ENCODE data around the gene NGFR. TPM values are rescaled to one million over a fixed set of nuclear protein-coding genes. Genes with fewer than 3 reads are reported as not detected.
A peak's percentile ranks its signal among the peaks of the same experiment; 100 is the strongest.

Gene NGFR
- total RNA-seq, 1 experiment from 2014 or later: 60.6 TPM

GRCh38 chr17:49515196-49515770 is 20.2 kb downstream of the NGFR start:
- POLR2A ChIA-PET (ENCODE audit: low non-redundant PET): no interaction called here
- no TSS peak for BruUV-seq (replicated peaks)
- Histone ChIP-seq H3K27me3 (replicated peaks; ENCODE audit: insufficient read depth, low read depth, low read length, poor library complexity) (no peaks in the 10 kb centered on the region), H3K9me3 (ENCODE audit: low read depth, low read length, poor library complexity, severe bottlenecking) (no peaks in the 10 kb centered on the region), H3K27ac (ENCODE audit: low read depth, low read length, poor library complexity, severe bottlenecking) (peak overlapping the region; percentile 31), H3K36me3 (ENCODE audit: insufficient read depth, low read length, poor library complexity, severe bottlenecking) (peaks cover 3% of the 10 kb centered on the region), H3K4me3 (ENCODE audit: low read depth, low read length, poor library complexity, severe bottlenecking) (no peak overlapping the region), H3K4me1 (ENCODE audit: insufficient read depth, low read length, poor library complexity, severe bottlenecking) (no peaks in the 10 kb centered on the region)
- TF ChIP-seq EZH2 (IDR thresholded peaks at IDR 0.05; ENCODE audit: borderline replicate concordance, low read depth, low read length, poor library complexity, severe bottlenecking) (no peak), CTCF (conservative IDR thresholded peaks at IDR 0.05; ENCODE audit: low read depth, low read length) (no peak)
- intact Hi-C loops (cut with micrococcal nuclease; ENCODE audit: unreplicated experiment): no loop called here
- CTCF ChIA-PET: no interaction called here
- DNase-seq (ENCODE audit: low spot score): no peak

GRCh38 chr17:49516180-49516579 is 21.1 kb downstream of the NGFR start:
- no TSS peak for BruUV-seq (replicated peaks)
- CTCF ChIA-PET: no interaction called here
- POLR2A ChIA-PET (ENCODE audit: low non-redundant PET): no interaction called here
- Histone ChIP-seq H3K4me3 (ENCODE audit: low read depth, low read length, poor library complexity, severe bottlenecking) (no peak overlapping the region), H3K36me3 (ENCODE audit: insufficient read depth, low read length, poor library complexity, severe bottlenecking) (no peaks in the 10 kb centered on the region), H3K4me1 (ENCODE audit: insufficient read depth, low read length, poor library complexity, severe bottlenecking) (no peaks in the 10 kb centered on the region), H3K9me3 (ENCODE audit: low read depth, low read length, poor library complexity, severe bottlenecking) (no peaks in the 10 kb centered on the region), H3K27ac (ENCODE audit: low read depth, low read length, poor library complexity, severe bottlenecking) (no peak overlapping the region), H3K27me3 (replicated peaks; ENCODE audit: insufficient read depth, low read depth, low read length, poor library complexity) (no peaks in the 10 kb centered on the region)
- intact Hi-C loops (cut with micrococcal nuclease; ENCODE audit: unreplicated experiment): no loop called here
- no peak for TF ChIP-seq EZH2 (IDR thresholded peaks at IDR 0.05; ENCODE audit: borderline replicate concordance, low read depth, low read length, poor library complexity, severe bottlenecking)
- no peak for TF ChIP-seq CTCF (conservative IDR thresholded peaks at IDR 0.05; ENCODE audit: low read depth, low read length)
- DNase-seq (ENCODE audit: low spot score): no peak

GRCh38 chr17:49518346-49519078 is 23.4 kb downstream of the NGFR start:
- CTCF ChIA-PET: no interaction called here

More at GRCh38 chr17:49518346-49519078, 23.4 kb downstream of the NGFR start:
- no peaks in the 10 kb centered on the region for H3K9me3 ChIP-seq (ENCODE audit: low read depth, low read length, poor library complexity, severe bottlenecking)
- H3K36me3 ChIP-seq (ENCODE audit: insufficient read depth, low read length, poor library complexity, severe bottlenecking): no peaks in the 10 kb centered on the region
- no peaks in the 10 kb centered on the region for H3K27me3 ChIP-seq (replicated peaks; ENCODE audit: insufficient read depth, low read depth, low read length, poor library complexity)
- H3K27ac ChIP-seq (ENCODE audit: low read depth, low read length, poor library complexity, severe bottlenecking): no peak overlapping the region
- H3K4me3 ChIP-seq (ENCODE audit: low read depth, low read length, poor library complexity, severe bottlenecking): no peak overlapping the region
- intact Hi-C loops (cut with micrococcal nuclease; ENCODE audit: unreplicated experiment): no loop called here
- no TSS peak for BruUV-seq (replicated peaks)
- POLR2A ChIA-PET (ENCODE audit: low non-redundant PET): no interaction called here
- no peak for DNase-seq (ENCODE audit: low spot score)
- no peaks in the 10 kb centered on the region for H3K4me1 ChIP-seq (ENCODE audit: insufficient read depth, low read length, poor library complexity, severe bottlenecking)
- TF ChIP-seq CTCF (conservative IDR thresholded peaks at IDR 0.05; ENCODE audit: low read depth, low read length) (no peak), EZH2 (IDR thresholded peaks at IDR 0.05; ENCODE audit: borderline replicate concordance, low read depth, low read length, poor library complexity, severe bottlenecking) (no peak)
